Measurements from ENCODE around the gene GLG1.
"Not testable (repeated sequence)": the region's sequence is repeated elsewhere in the genome, so short reads cannot be mapped to it uniquely, and the experiment has no call there.

The GLG1 gene

GRCh38 chr16:74574146-74574545, 32.8 kb downstream of the GLG1 start:
- DNase-seq, result no peak

DNA sequence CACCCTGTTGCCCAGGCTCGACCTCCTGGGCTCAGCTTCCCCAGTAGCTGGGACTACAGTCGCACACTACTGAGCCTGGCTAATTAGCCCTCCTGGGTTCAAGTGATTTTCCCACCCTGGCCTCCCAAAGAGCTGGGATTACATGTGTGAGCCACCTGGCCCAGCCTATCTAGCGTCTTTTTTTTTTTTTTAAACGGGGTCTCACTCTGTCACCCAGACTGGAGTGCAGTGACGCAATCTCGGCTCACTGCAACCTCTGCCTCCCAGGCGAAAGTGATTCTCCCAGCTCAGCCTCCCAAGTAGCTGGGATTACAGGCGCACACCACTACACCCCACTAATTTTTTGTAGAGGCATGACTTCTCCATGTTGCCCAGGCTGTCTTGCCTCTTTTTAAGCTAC, 33.3 kb downstream of the GLG1 start:
- DNase-seq, result peak; percentile 22

- no peak for DNase-seq
Observed at GRCh38 chr16:74570412-74571301, 36.3 kb downstream of the GLG1 start.

GRCh38 chr16:74568961-74569631, 37.8 kb downstream of the GLG1 start:
- no peak for DNase-seq

DNA sequence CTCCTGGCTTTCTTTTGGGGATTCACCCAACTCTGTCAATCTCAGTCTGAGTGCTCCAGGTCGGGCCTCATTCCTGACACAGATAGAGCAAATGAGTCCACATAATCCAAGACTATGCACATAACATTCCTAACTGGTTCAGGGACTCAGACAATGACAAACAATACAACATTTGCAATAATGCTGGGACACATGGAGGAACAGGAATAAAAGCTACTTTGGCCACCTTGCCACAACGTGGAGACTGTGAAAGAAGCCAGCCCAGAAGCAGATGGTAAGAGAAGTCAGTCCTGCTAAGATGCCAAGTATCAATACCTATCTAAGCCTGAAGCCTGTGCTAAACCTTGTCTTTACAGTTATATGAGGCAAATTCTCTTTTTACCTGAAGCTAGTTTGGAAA, 39.0 kb downstream of the GLG1 start:
- DNase-seq, result no peak

DNA sequence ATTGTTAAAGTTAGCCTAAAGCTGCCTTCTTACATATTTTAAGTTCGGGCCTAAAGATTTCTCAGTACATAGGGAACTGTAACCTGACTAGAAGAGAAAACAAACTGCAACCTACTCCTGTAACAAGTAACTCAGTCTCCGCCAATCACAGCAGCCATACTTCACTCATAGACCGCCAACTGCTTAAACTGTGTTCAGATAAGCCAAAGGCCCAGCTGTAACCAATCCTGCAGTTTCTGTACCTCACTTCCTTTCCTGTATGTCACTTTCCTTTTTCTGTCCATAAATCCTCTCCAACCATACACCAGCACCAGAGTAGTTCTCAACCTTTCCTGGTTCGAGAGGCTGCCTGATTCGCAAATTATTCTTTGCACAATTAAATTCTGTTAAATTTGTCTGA, 41.5 kb downstream of the GLG1 start:
- no peak for DNase-seq

- DNase-seq, result no peak
Observed at GRCh38 chr16:74564451-74564984, 42.4 kb downstream of the GLG1 start.

GRCh38 chr16:74563828-74564263, 43.1 kb downstream of the GLG1 start:
- DNase-seq, result no peak

DNA sequence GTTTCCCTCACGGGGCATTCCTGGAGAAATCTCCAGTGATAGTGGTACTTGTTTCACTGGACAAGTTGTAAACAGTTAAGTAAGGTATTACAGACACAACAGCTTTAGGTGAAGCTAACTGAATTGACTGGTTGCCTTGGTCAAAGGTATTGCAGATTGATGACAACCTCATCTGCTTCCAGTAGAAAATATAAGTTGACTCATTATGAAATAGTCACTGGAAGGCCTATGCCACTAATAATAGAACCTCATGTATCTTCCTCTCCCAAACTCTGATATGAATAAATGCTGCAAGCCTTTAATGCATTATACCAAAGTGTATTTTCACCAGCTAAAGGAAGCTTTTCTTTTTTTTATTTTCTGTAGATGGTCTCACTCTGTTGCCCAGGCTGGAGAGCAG, 44.8 kb downstream of the GLG1 start:
- no peak for DNase-seq

DNA sequence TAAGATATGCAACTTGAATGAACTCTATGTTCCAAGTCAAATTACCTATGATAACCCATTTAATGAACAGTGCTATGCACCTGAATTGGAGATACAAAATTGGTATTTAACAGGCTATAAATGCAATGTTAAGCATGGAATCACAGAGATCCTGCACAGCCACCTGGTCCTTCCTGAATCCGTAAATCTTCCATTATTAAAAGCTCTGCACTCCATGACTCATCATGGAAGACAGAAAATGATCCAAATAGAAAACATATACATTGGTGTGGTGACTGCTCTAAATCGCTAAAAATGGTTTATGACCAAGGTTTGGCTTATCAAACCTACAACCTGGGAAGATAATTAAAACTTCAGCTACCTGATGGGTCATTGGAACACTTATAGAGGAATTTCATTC, 45.3 kb downstream of the GLG1 start:
- no peak for DNase-seq

DNA sequence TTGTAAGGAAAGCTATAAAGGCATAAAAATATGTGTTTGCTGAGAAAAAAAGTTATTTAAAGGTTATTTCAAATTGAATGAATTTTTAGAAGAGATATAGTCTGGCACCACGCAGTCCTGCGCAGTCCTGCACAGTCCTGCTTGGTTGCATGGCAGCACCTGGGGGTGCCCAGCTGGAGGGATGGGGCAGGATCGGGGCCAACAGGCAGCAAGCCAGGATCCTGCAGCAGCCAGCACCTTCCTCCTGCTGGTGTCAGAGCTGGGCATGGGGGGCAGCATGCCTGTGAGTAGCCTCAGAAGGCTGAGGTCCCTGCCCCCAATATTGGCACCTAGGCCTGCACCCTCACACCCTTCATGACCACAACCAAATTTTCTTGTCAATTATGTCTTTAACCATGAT, 46.0 kb downstream of the GLG1 start:
- no peak for DNase-seq

- DNase-seq, result no peak
Observed at GRCh38 chr16:74558873-74559272, 48.0 kb downstream of the GLG1 start.

- no peak for DNase-seq
Observed at GRCh38 chr16:74557275-74557674, 49.6 kb downstream of the GLG1 start.

DNA sequence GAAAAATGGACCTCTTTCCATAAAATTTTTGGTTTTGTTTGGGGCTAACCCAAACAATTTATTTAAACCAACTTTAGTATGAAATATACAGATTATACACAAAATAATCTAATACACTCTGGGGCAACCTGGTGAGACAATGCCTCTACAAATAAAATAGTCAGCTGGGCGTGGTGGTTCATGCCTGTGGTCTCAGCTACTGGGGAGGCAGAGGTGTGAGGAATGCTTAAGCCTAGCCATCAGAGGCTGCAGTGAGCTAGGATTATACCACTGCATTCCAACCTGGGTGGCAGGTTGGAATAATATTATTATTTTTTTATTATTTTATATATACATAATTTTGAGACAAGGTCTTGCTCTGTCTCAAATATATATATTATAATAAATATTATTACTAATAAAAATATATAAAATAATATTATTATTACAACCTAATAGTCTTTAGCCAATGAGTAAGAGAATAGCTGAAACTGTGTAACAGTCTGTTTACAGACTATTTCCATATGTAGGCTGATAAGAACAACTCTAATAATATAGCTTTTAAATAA, 50.5 kb downstream of the GLG1 start:
- no peak for DNase-seq

DNA sequence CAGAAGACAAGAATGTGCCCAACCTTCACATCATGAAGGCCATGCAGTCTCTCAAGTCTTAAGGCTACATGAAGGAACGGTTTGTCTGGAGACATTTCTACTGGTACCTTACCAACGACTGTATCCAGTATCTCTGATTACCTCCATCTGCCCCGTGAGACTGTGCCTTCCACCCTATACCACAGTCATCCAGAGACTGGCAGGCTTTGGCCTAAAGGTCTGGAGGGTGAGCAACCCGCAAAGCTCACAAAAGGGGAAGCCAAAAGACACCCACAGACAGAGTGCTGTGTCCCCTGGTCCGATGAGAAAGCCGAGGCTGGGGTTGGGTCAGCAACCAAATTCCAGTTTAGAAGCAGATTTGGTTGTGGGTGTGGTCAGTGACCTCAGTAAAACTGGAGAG, 54.6 kb downstream of the GLG1 start:
- DNase-seq, result not testable (repeated sequence)

DNA sequence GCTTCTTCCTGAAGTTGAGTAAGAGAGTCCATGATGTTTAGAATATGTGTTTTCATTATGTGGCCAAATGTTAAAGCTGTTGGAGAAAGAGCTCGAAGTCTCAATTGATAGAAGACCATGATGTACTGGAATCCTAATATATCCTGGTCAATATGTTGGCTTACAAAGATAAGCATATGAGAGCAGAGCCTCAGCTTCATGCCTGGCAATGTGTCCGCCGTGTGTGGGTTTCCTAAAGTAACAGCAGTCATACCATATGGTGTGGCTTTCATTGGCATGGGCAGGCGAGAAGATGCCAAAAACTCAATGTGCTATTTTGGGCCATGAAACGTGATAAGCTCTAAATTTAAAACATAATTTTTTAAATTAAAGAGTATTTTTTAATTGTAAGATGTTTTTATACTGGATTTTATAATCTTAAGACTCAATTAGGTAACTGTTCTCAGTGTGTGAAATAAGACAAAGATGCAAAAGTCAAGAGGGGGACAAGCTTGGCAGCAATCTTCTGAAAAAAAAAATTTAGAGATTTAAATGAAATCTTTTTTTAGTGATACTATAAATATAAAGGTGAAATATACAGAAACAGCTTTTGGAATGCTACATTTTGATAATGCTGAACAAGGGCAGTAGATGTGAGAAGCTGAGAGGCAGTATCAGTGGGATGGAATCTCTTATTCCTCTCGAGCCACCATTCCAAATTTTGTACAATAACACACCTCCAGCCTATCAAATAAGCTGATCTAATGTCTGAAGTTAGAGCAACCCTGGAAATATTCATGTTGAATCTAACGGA, 56.5 kb downstream of the GLG1 start:
- not testable (repeated sequence) for DNase-seq

GRCh38 chr16:74546112-74546511, 60.8 kb downstream of the GLG1 start:
- DNase-seq, result not testable (repeated sequence)

GRCh38 chr16:74542911-74543578, 63.9 kb downstream of the GLG1 start:
- DNase-seq, result not testable (repeated sequence)

DNA sequence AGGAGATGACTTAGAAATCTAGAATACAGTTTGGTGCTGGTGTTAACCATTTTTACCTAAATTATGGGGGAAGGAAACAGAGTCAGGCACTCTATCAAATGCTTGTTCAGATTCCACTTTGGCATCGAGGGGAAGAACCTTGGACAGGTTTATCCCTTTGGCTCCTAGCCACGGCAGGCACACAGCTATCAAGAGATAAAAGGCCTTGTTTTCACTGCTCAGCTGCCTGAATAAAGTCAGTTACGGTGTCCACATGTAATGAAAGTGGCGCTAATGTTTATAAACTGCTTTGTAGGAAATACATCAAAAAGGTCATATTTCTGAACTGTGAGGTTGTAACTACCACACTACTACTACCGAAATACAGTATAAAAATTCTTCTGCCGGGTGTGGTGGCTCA, 66.3 kb downstream of the GLG1 start:
- DNase-seq, result not testable (repeated sequence)

DNA sequence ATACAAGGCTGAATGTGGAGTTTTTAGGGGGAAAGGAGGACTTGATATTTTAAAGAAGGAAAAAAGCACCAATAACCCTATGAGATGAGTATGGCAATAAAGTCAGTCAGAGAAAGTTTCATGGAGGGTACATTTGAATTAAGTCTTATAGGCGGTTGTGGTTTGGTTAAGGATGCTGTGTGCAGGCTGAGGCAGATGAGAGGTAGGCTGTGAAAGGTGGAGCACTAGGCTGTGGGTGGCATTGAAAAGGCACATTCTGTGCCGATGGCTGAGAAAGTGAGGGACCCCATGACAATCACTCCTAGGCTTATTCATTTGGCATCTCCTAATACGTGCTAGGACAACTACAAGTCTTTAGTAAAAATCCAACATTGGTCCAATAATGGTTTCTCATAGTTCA, 68.1 kb downstream of the GLG1 start:
- DNase-seq, result not testable (repeated sequence)

DNA sequence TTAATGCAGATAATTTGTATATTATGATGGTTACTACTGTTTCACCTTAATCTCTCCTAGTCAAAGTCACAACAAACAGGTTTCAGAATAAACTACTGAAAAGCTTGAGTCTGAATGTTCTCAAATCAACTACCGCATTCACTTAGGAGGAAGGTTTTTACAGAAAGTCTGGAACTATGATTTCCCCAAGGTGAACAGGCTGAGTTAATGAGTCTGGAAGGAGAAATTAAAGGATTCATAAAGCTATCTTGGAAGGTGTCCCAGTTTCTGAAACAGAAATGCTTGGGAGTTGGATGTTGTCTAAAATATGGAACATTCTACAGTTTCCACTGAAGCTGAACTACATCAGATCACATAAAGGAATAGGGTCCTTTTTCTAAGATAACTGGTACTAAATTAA, 69.2 kb downstream of the GLG1 start:
- not testable (repeated sequence) for DNase-seq

GRCh38 chr16:74534650-74535049, 72.3 kb downstream of the GLG1 start:
- DNase-seq, result not testable (repeated sequence)

All from NCI-H524 treated with DMSO at 0.1 percent for 48 hours (cell line).